PFSK-1 (cell line): ENCODE measurements around the gene SMAD3.

Experiments
- FOXP2 ChIP-seq: optimal IDR thresholded peaks from 2 replicates; pipeline ENCODE3; 2011; ENCODE audit warnings: borderline replicate concordance, control low read depth, inconsistent platforms; ENCODE audit not compliant: insufficient read depth; ENCODE audit errors: extremely low read length, extremely low read depth
- POLR2AphosphoS5 ChIP-seq: IDR thresholded peaks from 2 replicates; pipeline ENCODE4 v1.6.1; 2012; ENCODE audit warnings: low read depth, mild to moderate bottlenecking, control low read depth, low read length, moderate library complexity
- REST ChIP-seq, 2 experiments: IDR thresholded peaks; 2 replicates each; pipeline versions ENCODE4 v1.6.1 to v1.8.0; 2011 to 2012; ENCODE audit warnings: low read depth in 2 of 2, low read length in 2 of 2, control low read depth in 1 of 2, inconsistent platforms in 1 of 2, mild to moderate bottlenecking in 1 of 2, moderate library complexity in 1 of 2; ENCODE audit not compliant: insufficient read depth in 1 of 2
- SIN3A ChIP-seq: IDR thresholded peaks from 2 replicates; pipeline ENCODE4 v1.6.1; 2012; ENCODE audit warnings: mild to moderate bottlenecking, low read length, moderate library complexity, borderline replicate concordance; ENCODE audit not compliant: insufficient read depth
- TAF1 ChIP-seq: IDR thresholded peaks from 2 replicates; pipeline ENCODE4 v1.6.1; 2012; ENCODE audit warnings: low read length, control low read depth, borderline replicate concordance; ENCODE audit not compliant: insufficient read depth

- TF ChIP-seq POLR2AphosphoS5 (no peak), REST (IDR thresholded peaks at IDR 0.05; ENCODE audit: insufficient read depth in 1 of 2, low read depth in 2 of 2, low read length in 2 of 2) (no peak), TAF1 (no peak), SIN3A (no peak), FOXP2 (no peak)
Measured at GRCh38 chr15:67178569-67179210, 113.3 kb downstream of the SMAD3 start.
